Measurements from ENCODE around the gene FXN. TPM values are rescaled to one million over a fixed set of nuclear protein-coding genes. Genes with fewer than 3 reads are reported as not detected.

FXN gene
- 2.1 and 8.1 TPM in 2 replicates for total RNA-seq

GRCh38 chr9:69035438-69036308 is at the start of gene FXN:
TSS of gene FXN (plus strand) at chr9:69035752. CDS start at chr9:69035783, 31 bp downstream.

GRCh38 chr9:69014013-69014412 is 21.5 kb upstream of the FXN start, which contains the start of gene PRKACG:
TSS of gene PRKACG (minus strand) at chr9:69014113. CDS start at chr9:69014092, 21 bp downstream.

Other genes with a start within 250 kb of the FXN start
- gene PRKACG, start 21.6 kb upstream of the FXN start, total RNA-seq, result not detected in 2 replicates
- gene TJP2, start 138.5 kb downstream of the FXN start, total RNA-seq, result 84.1 and 152 TPM in 2 replicates

All from nasal cavity respiratory epithelium epithelial cell of viscerocranial mucosa (primary cell).